Activated CD8-positive, alpha-beta T cell treated with anti-CD3 and anti-CD28 coated beads, Interleukin-2, amount 10 ng/mL, durations not matched to agents 7 days and 5 days (primary cell): ENCODE data around the gene PPM1J. TPM values are rescaled to one million over a fixed set of nuclear protein-coding genes. Genes with fewer than 3 reads are reported as not detected.

Experiments
- ATAC-seq: fragments of 150-1000 bp; cut with Tn5 transposase; one replicate; pipeline ENCODE4 v1.10.0; 2021; ENCODE audit warnings: moderate library complexity
- CTCF ChIA-PET: fragments of 350-600 bp; sonication (Branson Sonifier 250); formaldehyde crosslinking; loops from one replicate; lab custom pipeline; 2021; ENCODE audit warnings: antibody characterized with exemption; lab: Charles Lee
- POLR2A ChIA-PET: fragments of 350-600 bp; sonication (Branson Sonifier 250); formaldehyde crosslinking; loops from one replicate; lab custom pipeline; 2021; ENCODE audit warnings: antibody characterized with exemption; lab: Charles Lee
- DNase-seq: peaks from one replicate; pipeline ENCODE4 v3.0.0-alpha.2; 2020
- H3K27ac Mint-ChIP-seq: one replicate; pipeline ENCODE4 v1.8.0; 2021; ENCODE audit warnings: mild to moderate bottlenecking, mixed read lengths
- H3K27me3 Mint-ChIP-seq: one replicate; pipeline ENCODE4 v1.8.0; 2021; ENCODE audit warnings: low read depth, mixed read lengths
- H3K36me3 Mint-ChIP-seq: one replicate; pipeline ENCODE4 v1.8.0; 2021; ENCODE audit warnings: low read depth, mixed read lengths
- H3K4me1 Mint-ChIP-seq: one replicate; pipeline ENCODE4 v1.8.0; 2021; ENCODE audit warnings: low read depth, mixed read lengths
- H3K4me3 Mint-ChIP-seq: one replicate; pipeline ENCODE4 v1.8.0; 2021; ENCODE audit warnings: mild to moderate bottlenecking, mixed read lengths
- H3K9me3 Mint-ChIP-seq: one replicate; pipeline ENCODE4 v1.8.0; 2022; ENCODE audit warnings: mixed read lengths; ENCODE audit not compliant: insufficient read depth
- total RNA-seq, 2 experiments: library from RNA; stranded (reverse); gene quantifications; one replicate each; pipeline ENCODE4 v1.2.3, GENCODE V29; 2021

The PPM1J gene
- total RNA-seq, 2 experiments from 2014 or later = not detected

DNA sequence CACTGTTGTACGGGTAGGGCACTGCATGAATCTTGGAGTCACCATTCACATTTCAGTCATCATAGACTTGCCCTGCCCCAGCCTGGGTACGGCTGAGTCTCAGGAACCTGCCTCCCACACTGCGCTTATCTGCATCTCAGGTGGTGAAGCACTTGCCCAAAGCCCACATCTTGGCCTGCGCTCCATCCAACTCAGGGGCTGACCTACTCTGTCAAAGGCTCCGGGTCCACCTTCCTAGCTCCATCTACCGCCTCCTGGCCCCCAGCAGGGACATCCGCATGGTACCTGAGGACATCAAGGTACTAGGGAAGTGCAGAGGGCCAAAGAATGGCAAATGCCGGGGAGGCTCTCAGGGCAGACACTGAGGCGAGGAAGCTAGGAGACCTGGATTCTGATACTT lies 19.9 kb downstream of the PPM1J start:
- POLR2A ChIA-PET = interaction anchor here (0.8 kb wide), 1 partner anchor 76 kb away, joined by 3 read pairs; the partner anchor contains the start of gene ST7L
- CTCF ChIA-PET = no interaction called here
- ATAC-seq (no peak), DNase-seq (no peak)
- no peaks in the 10 kb centered on the region for H3K9me3 Mint-ChIP-seq
- H3K27ac Mint-ChIP-seq = no peak overlapping the region
- peaks cover 11% of the 10 kb centered on the region for H3K4me1 Mint-ChIP-seq
- H3K36me3 Mint-ChIP-seq = peaks cover 55% of the 10 kb centered on the region
- H3K27me3 Mint-ChIP-seq = no peaks in the 10 kb centered on the region
- H3K4me3 Mint-ChIP-seq = no peak overlapping the region

DNA sequence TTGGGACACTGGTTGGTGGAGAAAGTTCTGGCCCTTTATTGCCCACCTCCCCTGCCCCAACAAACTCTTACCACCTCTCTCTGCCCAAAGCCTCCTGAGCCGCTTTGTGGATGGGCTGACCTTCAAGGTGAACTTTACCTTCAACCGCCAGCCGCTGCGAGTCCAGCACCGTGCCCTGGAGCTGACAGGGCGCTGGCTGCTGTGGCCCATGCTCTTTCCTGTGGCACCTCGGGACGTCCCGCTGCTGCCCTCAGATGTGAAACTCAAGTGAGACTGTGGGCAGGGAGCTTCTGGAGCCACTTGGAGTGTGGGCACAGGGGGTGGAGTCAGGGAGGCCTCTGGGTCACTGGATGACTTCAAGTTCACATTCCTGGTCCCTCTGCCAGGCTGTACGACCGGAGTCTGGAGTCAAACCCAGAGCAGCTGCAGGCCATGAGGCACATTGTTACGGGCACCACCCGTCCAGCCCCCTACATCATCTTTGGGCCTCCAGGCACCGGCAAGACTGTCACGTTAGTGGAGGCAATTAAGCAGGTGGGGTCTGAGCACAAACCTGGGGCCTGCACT lies 20.7 kb downstream of the PPM1J start:
- no peak overlapping the region for H3K27ac Mint-ChIP-seq
- peaks cover 52% of the 10 kb centered on the region for H3K36me3 Mint-ChIP-seq
- no peak for DNase-seq
- ATAC-seq = no peak
- H3K4me1 Mint-ChIP-seq = peaks cover 2% of the 10 kb centered on the region
- no peaks in the 10 kb centered on the region for H3K27me3 Mint-ChIP-seq
- no peak overlapping the region for H3K4me3 Mint-ChIP-seq
- H3K9me3 Mint-ChIP-seq = no peaks in the 10 kb centered on the region
- ChIA-PET CTCF (interaction anchor here (1.2 kb wide), 1 partner anchor 378 kb away, joined by 3 read pairs; no protein-coding TSS in a partner anchor), POLR2A (no interaction called here)

DNA sequence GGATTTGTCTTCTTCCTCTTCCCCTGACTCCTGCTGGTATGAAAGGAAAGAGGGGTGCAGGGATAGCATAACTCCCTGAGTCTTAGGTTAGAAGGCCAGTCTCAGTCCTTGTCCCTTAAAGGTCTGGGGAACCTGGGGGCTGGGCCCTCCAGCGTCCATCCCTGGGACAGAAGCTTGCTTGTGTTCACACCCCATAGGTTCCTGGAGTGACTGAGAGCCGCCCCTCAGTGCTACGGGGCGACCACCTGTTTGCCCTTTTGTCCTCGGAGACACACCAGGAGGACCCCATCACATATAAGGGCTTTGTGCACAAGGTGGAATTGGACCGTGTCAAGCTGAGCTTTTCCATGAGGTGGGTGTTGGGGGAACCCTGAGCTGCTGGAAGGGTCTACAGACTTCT lies 21.3 kb downstream of the PPM1J start:
- ATAC-seq = no peak
- no peaks in the 10 kb centered on the region for H3K9me3 Mint-ChIP-seq
- DNase-seq = no peak
- peaks cover 48% of the 10 kb centered on the region for H3K36me3 Mint-ChIP-seq
- POLR2A ChIA-PET = interaction anchor here (1.5 kb wide), 1 partner anchor 19 kb away, joined by 4 read pairs; the partner anchor contains the start of gene MOV10
- no peak overlapping the region for H3K27ac Mint-ChIP-seq
- CTCF ChIA-PET = interaction anchor here (1.2 kb wide), 1 partner anchor 378 kb away, joined by 3 read pairs; no protein-coding TSS in a partner anchor
- H3K27me3 Mint-ChIP-seq = no peaks in the 10 kb centered on the region
- no peaks in the 10 kb centered on the region for H3K4me1 Mint-ChIP-seq
- no peak overlapping the region for H3K4me3 Mint-ChIP-seq

DNA sequence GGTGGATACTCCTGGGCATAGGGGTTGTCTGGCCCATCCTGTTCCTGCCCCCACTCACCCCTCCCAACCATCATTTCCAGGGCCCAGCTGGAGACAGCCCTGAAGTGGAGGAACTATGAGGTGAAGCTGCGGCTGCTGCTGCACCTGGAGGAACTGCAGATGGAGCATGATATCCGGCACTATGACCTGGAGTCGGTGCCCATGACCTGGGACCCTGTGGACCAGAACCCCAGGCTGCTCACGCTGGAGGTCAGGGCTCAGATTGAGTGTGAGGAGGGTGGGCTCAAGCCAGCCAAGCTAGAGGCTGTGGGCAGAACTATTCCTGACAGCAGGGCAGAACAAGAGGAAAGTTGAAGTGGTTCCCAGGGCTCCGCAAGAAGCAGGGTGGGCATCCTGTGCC lies 22.5 kb downstream of the PPM1J start:
- Mint-ChIP-seq H3K4me1 (peaks cover 2% of the 10 kb centered on the region), H3K27ac (no peak overlapping the region), H3K9me3 (no peaks in the 10 kb centered on the region), H3K4me3 (no peak overlapping the region), H3K27me3 (no peaks in the 10 kb centered on the region), H3K36me3 (peaks cover 44% of the 10 kb centered on the region)
- POLR2A ChIA-PET = interaction anchor here (1.2 to 1.5 kb wide), 2 partner anchors 12 to 18 kb away, joined by 3 to 4 read pairs; partner anchors contain the start of gene MOV10
- DNase-seq (no peak), ATAC-seq (no peak)
- CTCF ChIA-PET = no interaction called here

DNA sequence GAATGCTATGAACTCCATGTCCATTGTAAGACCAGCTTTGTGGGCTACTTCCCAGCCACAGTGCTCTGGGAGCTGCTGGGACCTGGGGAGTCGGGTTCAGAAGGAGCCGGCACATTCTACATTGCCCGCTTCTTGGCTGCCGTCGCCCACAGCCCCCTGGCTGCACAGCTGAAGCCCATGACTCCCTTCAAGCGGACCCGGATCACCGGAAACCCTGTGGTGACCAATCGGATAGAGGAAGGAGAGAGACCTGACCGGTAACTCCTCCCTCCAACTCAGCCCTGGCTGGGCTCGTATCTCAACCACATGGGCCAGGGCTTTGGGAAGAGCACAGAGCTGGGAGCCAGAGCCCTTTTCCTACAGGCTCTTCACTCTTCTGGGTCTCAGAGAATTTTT lies 25.3 kb downstream of the PPM1J start:
- no peak for ATAC-seq
- DNase-seq = no peak
- H3K27ac Mint-ChIP-seq = no peak overlapping the region
- H3K27me3 Mint-ChIP-seq = no peaks in the 10 kb centered on the region
- no peak overlapping the region for H3K4me3 Mint-ChIP-seq
- no peaks in the 10 kb centered on the region for H3K9me3 Mint-ChIP-seq
- peaks cover 8% of the 10 kb centered on the region for H3K4me1 Mint-ChIP-seq
- CTCF ChIA-PET = interaction anchor here (1.1 kb wide), 1 partner anchor 114 kb away, joined by 3 read pairs; no protein-coding TSS in a partner anchor
- POLR2A ChIA-PET = interaction anchor here (1.1 kb wide), 1 partner anchor 13 kb away, joined by 3 read pairs; no protein-coding TSS in a partner anchor
- H3K36me3 Mint-ChIP-seq = peaks cover 28% of the 10 kb centered on the region

DNA sequence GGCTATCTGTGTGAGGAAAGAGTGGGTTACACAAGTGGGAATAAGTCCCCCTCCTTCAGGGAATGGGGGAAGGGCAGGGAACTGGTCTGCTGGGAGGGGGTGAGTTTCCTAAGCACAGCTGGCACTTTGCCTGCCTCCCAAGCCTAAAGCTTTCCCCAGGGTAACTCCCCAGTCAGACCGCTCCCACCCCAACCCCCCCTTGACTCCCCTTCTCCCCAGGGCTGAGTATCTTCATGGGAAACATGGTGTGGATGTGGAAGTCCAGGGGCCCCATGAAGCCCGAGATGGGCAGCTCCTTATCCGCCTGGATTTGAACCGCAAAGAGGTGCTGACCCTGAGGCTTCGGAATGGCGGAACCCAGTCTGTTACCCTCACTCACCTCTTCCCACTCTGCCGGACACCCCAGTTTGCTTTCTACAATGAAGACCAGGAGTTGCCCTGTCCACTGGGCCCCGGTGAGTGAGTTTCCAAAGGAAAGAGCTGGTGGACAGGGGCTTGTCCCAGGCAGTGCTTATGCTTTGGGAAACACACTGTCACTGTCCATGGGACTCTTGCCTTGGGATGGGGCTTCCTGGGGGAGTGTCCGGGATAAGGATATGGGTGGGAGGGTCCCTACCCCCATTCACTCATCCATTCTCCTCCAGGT lies 25.8 kb downstream of the PPM1J start:
- peaks cover 26% of the 10 kb centered on the region for H3K36me3 Mint-ChIP-seq
- DNase-seq (no peak), ATAC-seq (no peak)
- H3K27me3 Mint-ChIP-seq = no peaks in the 10 kb centered on the region
- H3K27ac Mint-ChIP-seq = no peak overlapping the region
- H3K4me3 Mint-ChIP-seq = no peak overlapping the region
- H3K4me1 Mint-ChIP-seq = peaks cover 8% of the 10 kb centered on the region
- H3K9me3 Mint-ChIP-seq = no peaks in the 10 kb centered on the region
- ChIA-PET POLR2A (no interaction called here), CTCF (no interaction called here)

DNA sequence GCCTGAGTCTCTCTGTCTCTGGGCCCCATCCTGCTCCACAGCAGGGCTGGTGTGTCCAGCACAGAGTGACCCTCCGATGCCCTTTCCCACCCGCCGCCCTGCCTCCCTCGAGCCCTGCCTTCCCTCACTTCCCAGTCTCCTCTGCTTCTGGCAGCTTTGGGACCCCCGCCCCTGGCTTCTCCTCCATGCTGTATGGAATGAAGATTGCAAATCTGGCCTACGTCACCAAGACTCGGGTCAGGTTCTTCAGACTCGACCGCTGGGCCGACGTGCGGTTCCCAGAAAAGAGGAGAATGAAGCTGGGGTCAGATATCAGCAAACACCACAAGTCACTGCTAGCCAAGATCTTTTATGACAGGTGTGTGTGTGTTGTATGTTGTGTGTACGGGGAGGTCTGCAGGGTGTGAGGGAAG lies 26.3 kb downstream of the PPM1J start:
- Mint-ChIP-seq H3K9me3 (no peaks in the 10 kb centered on the region), H3K36me3 (peaks cover 26% of the 10 kb centered on the region), H3K27me3 (no peaks in the 10 kb centered on the region), H3K4me1 (peaks cover 8% of the 10 kb centered on the region), H3K27ac (no peak overlapping the region), H3K4me3 (no peak overlapping the region)
- ATAC-seq = no peak
- POLR2A ChIA-PET = no interaction called here
- no peak for DNase-seq
- CTCF ChIA-PET = no interaction called here

DNA sequence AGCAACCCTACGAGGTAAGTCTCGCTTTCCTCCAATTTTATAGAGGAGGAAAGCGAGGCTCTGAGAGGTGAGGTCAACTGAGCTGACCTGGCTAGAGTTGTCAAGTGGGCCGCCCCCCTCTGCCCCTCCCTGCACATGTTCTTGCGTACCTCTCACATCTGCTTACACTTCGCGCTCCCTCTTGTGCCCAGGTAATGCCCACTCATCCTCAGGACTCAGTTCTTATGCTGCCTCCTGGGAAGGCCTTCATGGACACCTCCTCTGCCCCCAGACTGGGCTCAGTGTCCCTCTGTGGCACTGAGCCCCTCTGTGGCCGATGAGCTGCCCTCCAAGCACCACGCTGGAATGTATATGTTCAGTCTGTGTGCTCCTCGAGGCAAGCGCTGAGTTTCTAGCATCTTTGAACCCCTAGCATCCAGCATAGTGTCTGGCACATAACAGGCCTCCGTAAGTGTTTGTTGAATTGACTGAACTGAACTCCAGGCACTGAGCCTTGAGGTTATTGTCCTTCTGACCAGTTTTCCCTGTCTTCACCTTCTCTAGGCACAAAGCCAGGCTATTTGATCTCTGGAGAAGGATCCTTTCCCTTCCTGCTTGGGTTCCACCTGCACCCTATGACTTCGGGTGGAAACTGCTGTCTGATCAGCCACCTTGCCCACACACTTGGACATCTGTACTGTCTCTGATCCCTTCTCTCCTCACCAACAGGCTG lies 27.2 kb downstream of the PPM1J start:
- DNase-seq (no peak), ATAC-seq (no peak)
- no peaks in the 10 kb centered on the region for H3K27me3 Mint-ChIP-seq
- ChIA-PET POLR2A (no interaction called here), CTCF (no interaction called here)
- no peak overlapping the region for H3K4me3 Mint-ChIP-seq
- peaks cover 8% of the 10 kb centered on the region for H3K4me1 Mint-ChIP-seq
- no peaks in the 10 kb centered on the region for H3K9me3 Mint-ChIP-seq
- H3K36me3 Mint-ChIP-seq = peaks cover 23% of the 10 kb centered on the region
- H3K27ac Mint-ChIP-seq = peak overlapping the region; percentile 7

DNA sequence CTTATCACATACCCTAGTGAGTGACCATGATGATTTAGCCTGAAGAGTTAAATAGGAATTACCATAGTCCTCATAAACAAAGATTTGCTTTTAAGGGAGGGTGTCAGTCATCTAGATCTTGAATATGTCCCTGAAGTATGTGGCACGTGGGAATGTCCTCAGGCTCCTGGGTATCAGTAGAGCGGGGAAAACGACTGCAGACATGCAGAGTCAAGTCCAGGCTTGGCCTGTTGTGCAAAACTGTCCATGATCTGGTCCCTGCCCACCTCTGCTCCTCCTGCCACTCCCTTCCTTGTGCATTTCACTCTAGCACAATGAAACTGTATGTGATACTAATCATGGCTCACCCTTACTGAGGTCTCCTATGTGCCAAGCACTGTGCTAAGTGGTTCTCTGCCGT lies 27.8 kb downstream of the PPM1J start:
- Mint-ChIP-seq H3K27ac (no peak overlapping the region), H3K4me3 (no peak overlapping the region)
- ATAC-seq = no peak

DNA sequence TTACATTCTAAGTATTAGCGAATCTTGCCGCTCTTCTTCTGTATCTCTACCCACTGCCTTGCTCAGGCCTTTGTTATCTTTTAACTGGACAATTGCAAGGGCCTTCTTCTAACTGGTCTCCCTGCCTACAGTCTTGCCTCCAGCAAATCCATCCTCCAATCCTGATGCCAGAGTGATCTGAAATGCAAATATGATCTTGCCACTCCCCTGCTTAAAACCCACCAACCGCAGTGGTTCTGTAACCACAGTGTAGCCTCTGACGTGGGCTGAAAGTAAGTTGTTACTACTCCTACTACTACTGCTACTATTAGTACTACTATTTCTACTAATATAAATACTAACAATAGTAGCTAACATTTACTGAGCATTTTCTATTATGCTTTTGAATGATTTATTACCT lies 28.3 kb downstream of the PPM1J start:
- H3K4me1 Mint-ChIP-seq = peaks cover 8% of the 10 kb centered on the region
- H3K27me3 Mint-ChIP-seq = no peaks in the 10 kb centered on the region
- peaks cover 17% of the 10 kb centered on the region for H3K36me3 Mint-ChIP-seq
- ATAC-seq = no peak
- ChIA-PET POLR2A (interaction anchor here (0.5 kb wide), 1 partner anchor 13 kb away, joined by 3 read pairs; no protein-coding TSS in a partner anchor), CTCF (interaction anchor here (0.7 to 0.9 kb wide), 2 partner anchors 29 to 185 kb away, joined by 3 read pairs; no protein-coding TSS in a partner anchor)
- no peak overlapping the region for H3K27ac Mint-ChIP-seq
- no peaks in the 10 kb centered on the region for H3K9me3 Mint-ChIP-seq
- no peak overlapping the region for H3K4me3 Mint-ChIP-seq
- no peak for DNase-seq

More for the DNA sequence above, 27.8 kb downstream of the PPM1J start:
- ChIA-PET CTCF (interaction anchor here (0.9 kb wide), 1 partner anchor 29 kb away, joined by 3 read pairs; no protein-coding TSS in a partner anchor), POLR2A (no interaction called here)
- H3K36me3 Mint-ChIP-seq = peaks cover 20% of the 10 kb centered on the region
- no peaks in the 10 kb centered on the region for H3K9me3 Mint-ChIP-seq
- H3K27me3 Mint-ChIP-seq = no peaks in the 10 kb centered on the region
- no peak for DNase-seq
- H3K4me1 Mint-ChIP-seq = peaks cover 8% of the 10 kb centered on the region

DNA sequence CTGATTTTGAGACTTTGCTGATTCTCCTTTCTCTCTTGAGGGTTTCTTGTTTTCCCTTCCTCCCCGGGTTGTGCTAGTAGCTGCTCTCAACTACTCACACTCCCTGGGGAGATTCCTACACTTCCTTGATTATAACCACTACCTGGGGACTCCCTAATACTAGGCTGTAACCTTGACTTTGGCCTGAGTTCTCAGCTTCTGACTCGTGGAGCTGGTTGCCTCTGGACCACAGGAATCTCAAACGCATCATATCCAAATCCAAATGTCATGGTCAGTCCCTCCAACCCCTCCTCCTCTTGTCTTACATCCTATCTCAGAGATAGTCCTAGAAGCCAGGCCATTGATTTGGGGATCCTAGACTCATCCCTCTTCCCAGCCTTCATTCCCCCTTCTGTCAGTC lies 28.7 kb downstream of the PPM1J start:
- H3K4me1 Mint-ChIP-seq = peaks cover 8% of the 10 kb centered on the region
- no peak overlapping the region for H3K27ac Mint-ChIP-seq
- H3K36me3 Mint-ChIP-seq = peaks cover 15% of the 10 kb centered on the region
- DNase-seq = no peak
- H3K27me3 Mint-ChIP-seq = no peaks in the 10 kb centered on the region
- no peak overlapping the region for H3K4me3 Mint-ChIP-seq
- H3K9me3 Mint-ChIP-seq = no peaks in the 10 kb centered on the region
- ChIA-PET POLR2A (interaction anchor here (0.5 kb wide), 1 partner anchor 13 kb away, joined by 3 read pairs; no protein-coding TSS in a partner anchor), CTCF (interaction anchor here (0.7 to 0.9 kb wide), 2 partner anchors 29 to 185 kb away, joined by 3 read pairs; no protein-coding TSS in a partner anchor)
- no peak for ATAC-seq
